HepG2 (cell line): ENCODE measurements around the gene ADGRE2. TPM values are rescaled to one million over a fixed set of nuclear protein-coding genes. Genes with fewer than 3 reads are reported as not detected.

Experiments used
- AKNA ChIP-seq: sonication (generic); formaldehyde crosslinking; IDR thresholded peaks from 2 replicates; pipeline ENCODE4 v1.4.0; 2020; ENCODE audit warnings: missing genetic modification reagents, borderline replicate concordance
- BRF2 ChIP-seq: sonication (generic); formaldehyde crosslinking; IDR thresholded peaks from 2 replicates; pipeline ENCODE4 v1.8.1; 2022; ENCODE audit warnings: mild to moderate bottlenecking, missing genetic modification reagents
- EHMT2 ChIP-seq: fragments of 200-600 bp; sonication (generic); IDR thresholded peaks from 2 replicates; pipeline ENCODE4 v1.7.0; 2017; ENCODE audit warnings: antibody characterized with exemption, low read depth, low read length, borderline replicate concordance
- ELF1 ChIP-seq: sonication (generic); formaldehyde crosslinking; IDR thresholded peaks from 2 replicates; pipeline ENCODE4 v1.4.0; 2020; ENCODE audit warnings: missing genetic modification reagents
- KLF12 ChIP-seq: sonication (generic); formaldehyde crosslinking; IDR thresholded peaks from 2 replicates; pipeline ENCODE4 v1.4.0; 2020; ENCODE audit warnings: missing genetic modification reagents, borderline replicate concordance
- SALL1 ChIP-seq: sonication (generic); formaldehyde crosslinking; IDR thresholded peaks from 2 replicates; pipeline ENCODE4 v1.8.0; 2022; ENCODE audit warnings: mild to moderate bottlenecking, missing genetic modification reagents
- SP5 ChIP-seq: IDR thresholded peaks from 2 replicates; pipeline ENCODE4 v1.6.1; 2016; ENCODE audit warnings: low read depth, borderline replicate concordance
- SRSF1 ChIP-seq: fragments of 200-400 bp; formaldehyde crosslinking; optimal IDR thresholded peaks from 2 replicates; pipeline ENCODE3; 2017; ENCODE audit warnings: mild to moderate bottlenecking, low read depth, low read length, moderate library complexity
- STAT6 ChIP-seq: sonication (generic); formaldehyde crosslinking; IDR thresholded peaks from 2 replicates; pipeline ENCODE4 v1.4.0; 2020; ENCODE audit warnings: missing genetic modification reagents, mild to moderate bottlenecking, borderline replicate concordance
- TAF15 ChIP-seq: fragments of 200-400 bp; formaldehyde crosslinking; IDR thresholded peaks from one replicate; pipeline ENCODE4 v1.6.1; 2018; ENCODE audit warnings: mild to moderate bottlenecking, low read depth, low read length; ENCODE audit not compliant: poor library complexity, severe bottlenecking
- TFAP4 ChIP-seq: sonication (generic); IDR thresholded peaks from 2 replicates; pipeline ENCODE4 v1.6.1; 2016; ENCODE audit warnings: low read depth, borderline replicate concordance
- THAP11 ChIP-seq: IDR thresholded peaks from 2 replicates; pipeline ENCODE4 v1.6.1; 2016; ENCODE audit warnings: missing biosample characterization, missing genetic modification reagents
- ZBTB10 ChIP-seq: sonication (generic); formaldehyde crosslinking; IDR thresholded peaks from 2 replicates; pipeline ENCODE4 v1.4.0; 2020; ENCODE audit warnings: missing genetic modification reagents, borderline replicate concordance
- ZGPAT ChIP-seq: IDR thresholded peaks from 2 replicates; pipeline ENCODE4 v1.6.1; 2016; ENCODE audit warnings: mild to moderate bottlenecking
- ZNF790 ChIP-seq: sonication (generic); formaldehyde crosslinking; IDR thresholded peaks from 2 replicates; pipeline ENCODE4 v1.8.0; 2022; ENCODE audit warnings: missing genetic modification reagents, mild to moderate bottlenecking, borderline replicate concordance
- polyA plus RNA-seq, 8 experiments: library from polyadenylated mRNA; depleted of rRNA in 3 of 8; stranded (reverse) in 7 of 8; unstranded in 1 of 8; fragments of >200 nt; fragmentation: Illumina TruSeq in 4 of 8; extraction: Trizol in 4 of 8; gene quantifications; 2 replicates each; pipeline versions ENCODE4 v1.2.1 to v1.2.3, GENCODE V29; 2011 to 2016; ENCODE audit warnings: low read depth in 4 of 8, missing spikeins in 1 of 8, mixed read lengths in 1 of 8; ENCODE audit not compliant: insufficient read depth in 1 of 8
- total RNA-seq, 5 experiments: library from RNA; depleted of rRNA; stranded (reverse); fragments of >200 nt; fragmentation: Illumina TruSeq; extraction: Trizol; gene quantifications; 2 replicates each; pipeline ENCODE4 v1.2.3, GENCODE V29; 2016; ENCODE audit warnings: low read depth in 1 of 5

Gene ADGRE2
- total and polyA plus RNA-seq, 2 of the 13 experiments (the other 11 are each of a cell fraction or from before 2014, with no cell fraction given), result 0.04 TPM; not detected in 1

GRCh38 chr19:14731200-14731599 is 47.2 kb downstream of the ADGRE2 start (continued):
- TF ChIP-seq AKNA (CRISPR knock-in tag) (no peak), SRSF1 (no peak), SP5 (CRISPR knock-in tag) (no peak), BRF2 (no peak), THAP11 (CRISPR knock-in tag) (0 out of 2 replicates have a peak, but pooled peaks have one; percentile 29), SALL1 (0 out of 2 replicates have a peak, but pooled peaks have one; percentile 18), ZNF790 (CRISPR knock-in tag) (no peak), ELF1 (CRISPR knock-in tag) (peak; percentile 88), TFAP4 (no peak), ZBTB10 (no peak), ZGPAT (CRISPR knock-in tag) (no peak), KLF12 (CRISPR knock-in tag) (peak; percentile 29; the same call in 1 of the 2 replicates), STAT6 (no peak), EHMT2 (peak; percentile 82; the same call in 1 of the 2 replicates), TAF15 (no peak)
